HEK293T (cell line): ENCODE data around the gene WDR1.

Source experiments
- CTBP1 ChIP-seq: fragments of 450-650 bp; IDR thresholded peaks from 2 replicates; pipeline ENCODE4 v1.6.1; 2016; ENCODE audit warnings: borderline replicate concordance
- ELF4 ChIP-seq: fragments of 450-650 bp; IDR thresholded peaks from 2 replicates; pipeline ENCODE4 v1.6.1; 2017; ENCODE audit warnings: antibody characterized with exemption
- FOXK2 ChIP-seq: fragments of 450-650 bp; IDR thresholded peaks from 2 replicates; pipeline ENCODE4 v1.6.1; 2016; ENCODE audit warnings: mild to moderate bottlenecking
- FOXM1 ChIP-seq: fragments of 450-650 bp; IDR thresholded peaks from 2 replicates; pipeline ENCODE4 v1.6.1; 2017; ENCODE audit warnings: mild to moderate bottlenecking, borderline replicate concordance
- HDGF ChIP-seq: fragments of 450-650 bp; IDR thresholded peaks from 2 replicates; pipeline ENCODE4 v1.6.1; 2017; ENCODE audit warnings: antibody characterized with exemption, borderline replicate concordance
- L3MBTL2 ChIP-seq: fragments of 450-650 bp; conservative IDR thresholded peaks from 2 replicates; pipeline ENCODE4 v1.6.1; 2016; ENCODE audit warnings: mild to moderate bottlenecking
- NFRKB ChIP-seq: fragments of 450-650 bp; IDR thresholded peaks from 2 replicates; pipeline ENCODE4 v1.6.1; 2016; ENCODE audit warnings: mild to moderate bottlenecking, moderate library complexity
- PKNOX1 ChIP-seq: fragments of 450-650 bp; IDR thresholded peaks from 2 replicates; pipeline ENCODE4 v1.6.1; 2016
- SUZ12 ChIP-seq: fragments of 450-650 bp; IDR thresholded peaks from 2 replicates; pipeline ENCODE4 v1.6.1; 2016; ENCODE audit warnings: mild to moderate bottlenecking
- TARDBP ChIP-seq: fragments of 450-650 bp; IDR thresholded peaks from 2 replicates; pipeline ENCODE4 v1.6.1; 2016
- ZNF384 ChIP-seq: fragments of 450-650 bp; IDR thresholded peaks from 2 replicates; pipeline ENCODE4 v1.6.1; 2016

DNA sequence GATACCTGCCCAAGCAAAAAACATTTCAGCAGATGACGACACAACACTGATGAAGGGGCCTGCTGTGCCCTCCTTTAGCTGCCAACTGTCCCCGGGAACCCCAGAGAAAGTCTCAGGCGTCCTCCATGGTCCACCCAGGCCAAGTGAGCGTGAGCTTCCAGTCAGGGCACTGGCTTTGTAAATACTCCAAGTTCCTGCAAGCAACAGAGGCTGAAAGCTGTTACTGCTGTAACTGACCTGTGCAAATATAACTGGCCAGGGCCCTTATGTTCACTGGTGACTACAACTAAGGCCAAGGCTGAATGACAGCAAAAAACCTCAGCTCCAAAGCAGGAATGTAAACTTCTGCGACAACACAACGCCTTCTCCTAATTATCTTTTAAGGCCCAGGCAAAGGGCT is 8.2 kb downstream of the WDR1 start:
- no peak for TF ChIP-seq ELF4
- TF ChIP-seq NFRKB = no peak
- no peak for TF ChIP-seq CTBP1
- no peak for TF ChIP-seq FOXK2
- TF ChIP-seq FOXM1 = no peak
- TF ChIP-seq L3MBTL2 = no peak
- no peak for TF ChIP-seq ZNF384
- no peak for TF ChIP-seq TARDBP
- TF ChIP-seq SUZ12 = no peak
- no peak for TF ChIP-seq PKNOX1
- TF ChIP-seq HDGF = no peak
